GM21619 (cell line): Measurements from ENCODE around the gene DYNC1I1.
A peak's percentile ranks its signal among the peaks of the same experiment; 100 is the strongest.

Experiments
- ATAC-seq: cut with Tn5 transposase; IDR thresholded peaks from one replicate; pipeline ENCODE4 v1.9.1; 2021; ENCODE audit not compliant: unreplicated experiment

The DYNC1I1 gene

DNA sequence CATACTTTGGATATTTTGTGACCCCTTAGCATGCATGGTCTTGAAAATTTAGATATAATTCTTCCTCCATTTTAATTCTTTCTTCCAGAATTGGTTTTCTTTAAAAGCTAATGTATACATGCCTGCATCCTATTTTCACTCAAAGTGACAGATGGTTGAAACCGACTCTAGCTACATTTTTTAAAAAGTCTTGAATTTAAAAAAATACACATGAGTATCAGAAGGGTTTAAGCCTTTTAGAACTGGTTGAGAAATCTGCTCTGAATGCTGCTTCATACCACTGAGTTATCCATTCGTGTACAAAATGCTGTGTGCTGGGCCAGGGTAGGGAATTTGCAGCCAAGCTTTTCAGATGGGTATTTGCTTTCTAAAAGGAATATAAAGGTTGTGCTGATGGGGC, 16.5 kb downstream of the DYNC1I1 start:
- ATAC-seq = no peak

DNA sequence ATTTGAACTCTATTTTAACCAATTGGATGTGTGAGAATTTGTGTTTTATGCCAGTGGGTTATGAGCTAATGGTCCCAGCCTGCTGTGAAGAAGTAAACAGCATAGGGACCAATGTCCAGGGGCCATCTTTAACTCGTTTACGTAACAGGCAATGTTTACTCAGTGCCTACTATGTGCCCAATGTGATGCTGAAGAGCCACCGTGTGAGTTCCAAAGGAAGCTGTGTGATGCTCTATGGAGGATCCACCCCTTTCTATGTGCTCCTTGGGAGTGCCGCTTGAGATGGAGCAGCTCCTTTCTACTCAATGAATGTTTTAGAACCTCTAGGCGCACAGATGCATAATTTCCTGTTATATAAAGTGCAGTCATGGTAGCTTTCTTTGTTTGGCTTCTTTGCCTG, 21.3 kb downstream of the DYNC1I1 start:
- no peak for ATAC-seq

DNA sequence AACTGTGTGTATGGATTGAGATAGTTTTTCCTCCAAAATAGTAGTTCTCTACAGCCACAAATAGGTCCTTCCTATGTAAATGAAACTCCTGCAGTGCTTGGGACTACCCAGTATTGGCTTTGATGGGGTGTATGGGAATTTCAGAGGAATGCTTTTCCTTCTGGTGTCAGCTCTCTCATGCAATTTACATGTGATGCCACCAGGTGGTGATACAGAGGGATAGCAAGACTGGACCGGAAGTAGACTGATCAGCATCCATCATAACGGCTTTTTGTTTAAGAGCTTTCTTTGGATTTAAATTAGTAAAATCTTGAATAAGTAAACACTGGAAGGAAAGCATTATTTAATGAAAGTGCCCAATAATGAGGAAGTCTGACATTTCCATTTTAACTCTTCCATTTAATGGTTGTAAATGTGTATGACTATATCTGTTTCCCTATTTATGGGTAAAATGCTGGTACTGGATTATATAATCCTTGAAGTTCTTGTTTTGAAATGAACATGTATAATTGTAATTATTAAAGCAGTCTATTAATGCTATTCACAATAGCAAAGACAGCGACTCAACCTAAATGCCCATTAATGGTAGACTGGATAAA, 22.7 kb downstream of the DYNC1I1 start:
- ATAC-seq = no peak

DNA sequence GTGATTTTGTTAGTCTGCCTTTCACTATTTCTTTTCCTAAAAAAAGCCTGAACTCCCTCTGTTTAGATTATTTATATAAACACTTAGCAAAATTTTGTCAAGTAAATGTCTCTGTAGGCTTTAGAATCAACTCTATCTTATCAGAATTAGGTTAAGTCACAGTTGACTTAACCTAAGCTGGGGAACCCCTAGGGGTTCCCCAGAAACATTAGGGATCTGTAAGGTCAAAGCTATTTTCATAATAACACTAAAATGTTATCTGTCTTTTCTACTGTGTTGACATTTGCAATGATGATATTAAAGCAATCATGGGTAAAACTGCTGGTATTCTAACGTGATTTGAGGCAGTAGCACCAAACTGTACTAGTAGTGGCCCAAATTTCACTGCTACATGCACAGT, 24.3 kb downstream of the DYNC1I1 start:
- no peak for ATAC-seq

DNA sequence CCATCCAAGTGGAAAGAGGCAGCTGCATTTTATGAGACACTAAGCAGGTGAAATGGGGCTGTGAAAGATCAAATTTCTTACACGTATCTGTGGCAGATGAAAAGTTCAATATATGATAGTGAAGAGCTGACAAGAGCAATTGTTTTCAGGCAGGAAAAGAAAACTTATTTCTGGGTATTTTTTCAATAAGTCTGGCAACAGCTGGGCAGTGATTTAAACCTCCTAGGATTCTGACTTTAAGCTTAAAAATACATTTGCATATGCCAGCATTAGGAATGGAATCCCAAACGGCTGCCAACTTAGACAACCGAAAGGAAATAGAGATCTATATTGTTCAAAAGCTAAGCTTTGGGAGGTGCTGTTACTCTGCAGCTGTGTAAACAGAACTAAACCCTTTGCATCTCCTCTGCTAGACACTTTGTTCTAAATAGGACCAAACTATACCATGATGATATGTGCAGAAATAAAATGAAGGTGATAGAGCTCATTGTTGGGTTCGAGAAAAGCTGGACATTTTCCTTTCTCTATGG, 26.1 kb downstream of the DYNC1I1 start:
- no peak for ATAC-seq

DNA sequence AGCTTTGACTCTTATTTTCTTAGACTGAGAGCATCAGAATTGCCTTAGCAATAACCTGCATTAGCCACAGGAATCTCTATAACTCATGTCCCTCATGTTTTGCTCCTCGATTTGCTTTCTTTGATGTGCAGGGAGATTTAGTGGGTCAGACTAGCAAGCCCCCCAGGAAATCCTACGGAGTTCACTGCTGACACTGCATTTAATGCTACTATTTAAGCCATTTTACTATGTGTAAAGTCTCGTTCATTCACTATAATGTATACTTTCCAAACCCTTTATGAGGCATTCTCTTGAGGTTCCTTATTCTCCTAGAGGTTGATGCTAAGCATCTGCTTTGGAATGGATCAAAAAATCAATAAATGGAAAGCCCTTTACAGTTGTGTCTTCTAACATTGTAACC, 28.4 kb downstream of the DYNC1I1 start:
- no peak for ATAC-seq

DNA sequence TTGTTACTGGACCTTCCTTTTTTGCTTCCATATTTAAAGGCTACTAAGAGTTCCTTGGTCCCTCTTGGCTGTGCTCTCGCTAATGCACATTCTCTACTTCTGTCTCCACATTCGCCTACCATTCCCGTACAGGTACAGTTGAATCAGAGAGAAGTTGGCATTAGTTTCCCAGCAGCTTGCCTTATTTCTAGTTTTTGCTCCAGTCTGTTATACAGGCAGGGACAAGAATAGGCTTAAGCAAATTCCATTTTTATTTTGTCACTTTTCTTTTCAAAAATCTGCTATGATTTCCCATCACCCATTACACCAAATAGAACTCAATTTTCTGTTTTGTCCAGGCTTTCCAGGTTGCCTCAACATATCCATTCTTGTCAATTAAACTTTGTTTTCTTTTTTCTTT, 29.9 kb downstream of the DYNC1I1 start:
- ATAC-seq = no peak

DNA sequence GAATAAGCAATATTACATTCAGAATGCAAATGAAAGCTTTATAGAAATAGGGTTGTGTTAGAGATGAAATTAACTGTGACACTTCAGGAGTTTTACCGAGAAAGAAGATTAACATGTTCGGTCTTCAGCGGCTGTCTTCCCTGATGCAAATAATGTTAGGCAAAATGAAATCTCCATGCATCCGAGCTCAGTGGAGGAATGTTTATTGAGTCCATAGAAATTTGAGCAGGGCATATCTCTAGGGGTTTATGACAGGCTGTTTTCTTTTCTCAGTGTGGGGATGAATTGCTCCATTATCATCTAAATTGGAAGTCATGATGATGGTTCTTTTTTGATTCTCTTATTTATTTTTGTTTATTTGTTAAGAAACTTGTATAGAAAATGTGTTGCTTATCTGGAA, 31.7 kb downstream of the DYNC1I1 start:
- no peak for ATAC-seq

DNA sequence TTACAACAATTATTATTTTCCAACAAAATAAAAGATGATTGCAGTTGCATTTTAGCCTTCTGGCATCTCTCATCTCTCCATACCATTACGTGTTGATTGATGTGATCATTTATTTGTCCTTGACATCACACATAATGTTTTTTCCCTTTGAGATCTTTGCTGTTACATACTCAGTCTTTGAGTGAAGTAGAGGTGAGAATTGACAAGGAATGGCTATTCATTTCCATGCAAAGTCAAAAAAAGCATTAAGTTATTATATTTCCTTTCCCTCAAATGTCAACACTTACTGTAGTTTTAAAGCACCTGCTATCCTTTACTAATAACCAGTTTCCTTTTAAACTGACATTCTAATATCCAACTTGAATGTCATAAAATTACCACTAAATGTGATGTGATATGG, 33.6 kb downstream of the DYNC1I1 start:
- ATAC-seq = no peak

DNA sequence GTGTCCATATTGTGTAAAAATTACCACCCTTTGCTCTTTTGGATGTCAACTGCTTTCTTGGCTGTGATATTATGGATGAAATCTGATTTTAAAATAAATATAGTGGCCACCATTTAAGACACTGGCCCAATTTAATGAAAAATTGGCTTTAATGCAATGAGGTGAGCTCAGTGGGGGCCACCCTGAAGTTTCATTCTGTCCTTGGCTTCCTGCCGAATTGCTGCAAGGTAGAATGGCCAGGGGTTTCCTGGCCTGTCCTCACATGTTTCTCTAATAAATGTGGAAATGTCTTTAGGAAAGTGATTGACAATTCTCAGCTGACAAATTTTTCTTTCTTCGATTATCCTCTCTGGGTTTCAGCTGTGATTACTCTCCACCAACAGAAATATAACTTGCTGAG, 36.0 kb downstream of the DYNC1I1 start:
- no peak for ATAC-seq

DNA sequence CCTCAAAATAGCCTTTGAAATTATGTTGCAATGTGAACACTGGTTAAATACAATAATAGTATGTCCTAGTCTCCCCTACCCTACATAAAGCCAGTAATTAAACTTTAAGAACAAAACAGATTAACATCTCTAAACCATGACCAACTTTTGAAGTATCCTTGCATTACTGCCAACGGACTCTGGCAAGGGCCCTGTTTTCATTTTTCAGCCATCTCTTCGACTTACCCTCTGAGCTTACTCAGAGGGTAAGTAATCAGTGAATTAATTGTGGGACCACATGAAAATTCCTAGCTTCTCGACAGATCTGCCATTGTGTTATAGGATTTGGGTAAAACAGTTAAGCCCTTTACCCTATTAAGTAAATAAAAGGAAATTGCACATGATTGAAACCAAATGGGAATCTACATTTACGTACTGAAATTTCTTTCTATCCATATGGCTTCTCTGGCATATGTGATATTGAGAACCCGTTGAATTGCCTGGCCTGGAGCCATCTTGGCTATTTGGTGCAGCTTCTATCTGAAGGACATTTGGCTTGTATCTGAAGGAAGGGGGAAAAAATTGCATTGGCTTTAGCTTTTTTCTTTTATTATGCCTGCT, 39.6 kb downstream of the DYNC1I1 start:
- no peak for ATAC-seq

DNA sequence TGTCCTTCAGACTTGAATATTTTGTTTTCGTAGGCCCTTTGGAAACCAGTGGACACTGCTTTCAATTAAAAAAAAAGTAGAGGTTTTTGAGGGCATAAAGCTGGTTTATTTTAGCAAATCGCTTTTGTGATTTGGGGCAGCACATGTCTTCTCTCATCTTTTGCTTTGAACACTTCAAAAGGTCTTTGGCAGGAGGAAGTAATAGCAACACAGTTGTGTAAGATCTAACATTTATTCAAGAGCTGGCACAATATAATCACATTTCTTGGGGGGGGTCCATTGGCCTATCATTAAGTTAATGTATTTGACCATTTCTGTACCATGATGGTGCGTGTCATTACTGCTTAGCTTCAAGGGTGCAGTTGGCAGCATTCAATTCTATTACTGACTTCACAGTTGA, 42.4 kb downstream of the DYNC1I1 start:
- ATAC-seq = no peak

DNA sequence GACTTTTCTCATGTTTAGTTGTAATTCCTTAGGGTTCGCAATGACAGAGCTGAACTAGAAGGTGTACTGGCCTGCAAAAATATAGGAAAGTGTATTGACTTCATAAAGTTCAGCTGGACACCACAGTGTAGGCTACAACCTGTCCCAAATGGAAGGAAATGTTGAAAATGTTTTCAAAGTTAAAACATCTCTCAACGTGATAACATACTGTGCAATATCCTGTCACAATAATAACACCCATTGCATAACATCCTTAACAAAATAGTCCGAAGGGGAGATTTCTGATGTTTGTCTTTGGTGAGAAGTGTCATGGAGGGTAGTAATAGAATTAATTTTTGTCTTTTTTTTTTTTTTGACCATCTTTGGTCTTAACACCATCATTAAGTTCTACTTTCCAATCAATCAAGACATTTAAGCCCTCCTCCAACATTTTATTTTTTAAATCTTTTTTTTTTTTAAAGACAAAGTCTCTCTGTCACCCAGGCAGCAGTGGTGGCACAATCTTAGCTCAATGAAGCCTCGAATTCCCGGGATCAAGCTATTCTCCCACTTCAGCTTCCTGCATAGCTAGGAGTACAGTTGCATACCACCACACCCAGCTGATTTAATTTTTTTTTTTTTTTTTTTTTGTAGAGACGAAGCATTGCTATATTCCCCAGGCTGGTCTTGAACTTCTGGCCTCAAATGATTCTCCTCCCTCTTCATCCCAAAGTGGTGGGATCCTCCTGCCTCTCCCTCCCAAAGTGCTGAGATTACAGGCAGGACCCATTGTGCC, 45.7 kb downstream of the DYNC1I1 start:
- ATAC-seq = no peak

DNA sequence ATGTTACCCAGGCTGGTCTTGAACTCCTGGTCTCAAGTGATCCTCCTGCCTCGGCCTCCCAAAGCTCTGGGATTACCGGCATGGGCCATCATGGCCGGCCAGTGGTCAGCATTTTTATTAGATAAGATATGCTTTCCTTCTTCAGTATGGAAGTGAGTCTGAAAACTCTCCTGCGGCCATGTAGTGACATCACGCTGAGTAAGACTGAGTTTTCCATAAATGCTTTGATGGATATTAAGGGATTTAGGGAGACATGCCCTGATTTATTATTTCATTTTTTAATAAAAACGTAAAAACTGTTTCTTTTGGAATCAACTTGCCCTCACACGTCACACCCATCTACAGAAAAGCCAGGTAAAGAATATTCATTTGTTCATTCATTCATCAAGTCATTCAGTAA, 48.4 kb downstream of the DYNC1I1 start:
- ATAC-seq = no peak

DNA sequence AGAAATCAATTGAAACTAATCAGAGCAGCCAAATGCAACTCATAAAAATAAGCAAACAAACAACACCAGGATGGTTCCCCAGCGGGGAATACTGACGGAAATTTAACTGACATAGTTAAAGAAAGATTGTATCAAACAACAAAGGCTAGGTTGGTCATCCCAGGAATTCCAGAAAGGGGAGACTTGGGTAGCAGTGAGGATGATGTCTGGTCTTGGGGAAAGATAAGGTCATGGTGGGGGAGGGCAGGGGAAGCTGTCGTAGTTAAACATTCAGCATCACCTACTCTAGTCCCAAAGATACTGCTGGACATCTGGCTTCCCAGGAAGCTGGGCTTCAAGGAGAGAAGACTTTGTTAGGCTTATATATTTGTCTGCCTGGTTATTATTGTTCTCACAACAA, 50.4 kb downstream of the DYNC1I1 start:
- no peak for ATAC-seq

DNA sequence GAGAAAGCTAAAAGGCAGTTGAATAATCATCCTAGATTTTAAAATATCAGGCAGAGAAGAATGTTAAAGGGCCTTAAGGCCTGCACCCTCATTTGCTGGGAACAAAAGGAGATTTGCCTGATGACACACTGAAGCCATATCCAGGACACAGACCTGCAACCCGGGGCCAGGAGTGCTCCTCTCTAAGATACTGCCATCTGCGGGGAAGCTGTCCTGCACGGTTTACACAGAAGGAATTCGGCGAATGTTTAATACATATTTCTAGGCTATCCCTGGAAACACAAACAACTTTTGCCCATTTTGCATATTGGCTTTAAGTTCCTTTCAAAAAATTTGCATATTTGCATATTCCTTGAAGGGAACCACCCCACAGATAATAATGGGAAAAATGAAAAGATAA, 52.3 kb downstream of the DYNC1I1 start:
- no peak for ATAC-seq

DNA sequence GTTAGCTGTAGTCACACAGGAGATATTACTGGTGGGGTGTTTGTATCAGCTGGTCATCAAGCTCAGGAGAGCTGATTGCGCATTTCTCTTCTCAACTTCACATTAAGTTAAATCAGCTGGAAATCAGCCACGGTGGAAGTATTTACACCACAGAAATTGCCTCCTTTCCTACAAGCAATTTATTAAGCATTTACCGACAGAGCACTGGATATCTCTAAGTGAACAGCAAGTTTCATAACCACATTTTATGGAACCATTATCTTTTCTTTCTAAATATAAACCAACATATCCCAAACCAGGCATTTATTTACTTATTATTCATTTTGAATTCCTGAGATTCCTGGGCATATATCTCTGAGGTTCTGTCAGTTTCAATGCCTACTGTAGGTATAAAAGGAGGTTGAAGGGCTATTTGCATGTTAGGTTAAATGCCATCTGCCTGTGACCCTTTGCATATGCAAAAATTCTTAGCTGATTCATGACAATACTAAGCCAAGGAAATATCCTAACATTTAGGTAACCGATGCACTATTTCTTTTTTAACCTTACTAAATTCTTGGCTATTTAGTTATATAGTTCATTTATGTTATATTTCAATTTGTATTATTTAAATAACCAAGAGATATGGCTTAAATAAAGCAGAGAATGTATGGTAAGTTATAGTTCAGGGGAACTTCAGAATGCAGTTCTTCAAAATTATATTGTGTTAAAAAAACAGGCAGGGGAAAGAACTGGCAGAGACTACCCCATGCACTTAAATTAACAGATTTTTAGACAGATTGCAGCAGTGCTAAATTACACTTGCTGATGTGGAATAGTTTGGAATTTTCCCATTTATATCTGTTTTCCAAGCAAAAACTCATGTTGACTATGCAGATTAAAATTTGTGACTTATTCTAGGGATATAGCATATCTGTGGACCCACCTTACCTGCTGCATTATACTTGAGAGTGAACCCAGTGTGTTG, 56.8 kb downstream of the DYNC1I1 start:
- no peak for ATAC-seq

DNA sequence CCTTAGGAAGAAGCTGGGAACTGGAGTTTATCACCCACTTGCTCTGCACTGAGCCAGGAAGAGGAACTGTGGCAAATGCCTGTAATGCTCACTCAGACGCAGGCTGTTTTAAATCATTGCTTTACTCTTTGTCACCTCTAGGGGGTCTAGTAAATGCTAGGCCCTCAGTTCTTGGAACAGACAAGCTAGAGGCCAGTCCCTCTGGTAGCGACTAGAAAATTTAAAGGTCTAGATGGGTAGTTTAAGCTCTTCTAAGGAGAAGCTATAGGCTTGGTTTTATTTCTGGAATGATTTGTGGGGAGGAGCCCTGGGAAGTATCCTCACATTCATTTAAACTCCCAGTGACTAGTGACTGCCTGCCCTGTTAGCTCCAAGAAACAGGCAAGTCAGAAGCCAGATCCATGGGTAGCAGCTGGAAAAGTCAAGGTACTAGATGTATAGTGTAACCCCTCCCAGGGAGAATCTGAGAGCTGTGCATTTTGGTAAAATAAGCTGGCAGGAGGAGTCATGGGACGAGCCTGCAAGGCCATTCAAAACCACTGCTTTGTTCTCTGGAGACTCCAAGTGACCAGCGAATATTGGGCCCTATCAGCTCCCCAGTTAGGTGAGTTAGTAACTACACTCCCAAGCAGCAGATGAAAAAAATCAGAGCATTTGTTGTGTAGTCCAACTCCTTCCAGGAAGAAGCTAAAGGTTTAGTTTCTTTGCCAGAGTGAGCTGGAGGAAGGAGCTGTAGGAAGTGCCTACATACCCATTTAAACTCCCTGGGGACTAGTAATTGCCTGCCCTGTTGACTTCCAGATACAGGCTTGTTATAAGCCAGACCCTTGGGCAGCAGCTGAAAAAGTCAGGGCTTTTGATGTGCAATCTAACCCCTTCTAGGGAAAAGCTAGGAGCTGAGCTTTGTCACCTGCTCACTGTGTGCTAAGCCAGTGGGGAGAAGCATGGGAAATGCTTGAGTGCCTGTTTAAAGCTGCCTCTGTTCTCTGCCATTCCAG, 68.9 kb downstream of the DYNC1I1 start:
- peak; percentile 99 for ATAC-seq

DNA sequence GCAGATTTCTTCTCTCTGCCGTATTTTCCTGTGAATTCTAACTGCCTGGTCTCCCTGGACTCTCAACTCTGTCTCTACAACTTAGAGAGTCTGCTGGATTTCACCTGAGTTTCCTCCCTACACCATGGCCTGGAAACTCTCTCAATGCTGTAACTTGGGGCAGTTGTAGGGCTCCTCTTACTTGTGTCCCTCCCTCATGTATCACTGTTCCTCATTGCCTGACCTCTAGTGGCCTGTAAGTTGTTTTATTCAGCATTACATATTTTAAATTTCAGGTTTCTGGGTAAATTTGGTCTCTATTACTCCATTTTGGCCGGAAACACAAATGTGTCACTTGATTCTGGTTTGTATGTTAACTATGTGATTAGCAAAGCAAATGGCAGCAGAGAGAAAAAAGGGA, 70.9 kb downstream of the DYNC1I1 start:
- no peak for ATAC-seq

DNA sequence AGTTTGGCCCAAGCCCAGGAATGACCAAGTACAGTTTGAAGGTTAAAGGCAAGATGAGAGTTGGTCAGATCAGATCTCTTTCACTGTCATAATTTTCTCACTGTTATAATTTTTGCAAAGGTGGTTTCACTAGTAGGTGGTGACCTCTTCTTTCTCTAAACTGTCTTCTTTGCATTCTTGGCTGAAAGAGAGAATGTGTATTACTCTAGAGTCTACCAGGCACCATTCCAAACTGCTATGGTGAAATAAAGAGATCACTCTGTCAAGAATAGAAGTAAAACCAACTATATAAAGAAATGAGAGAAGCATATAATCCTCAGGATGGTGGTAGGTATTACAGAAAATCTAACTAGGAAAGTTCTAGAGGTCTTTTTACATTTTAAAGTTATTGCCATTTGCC, 72.7 kb downstream of the DYNC1I1 start:
- no peak for ATAC-seq
